Pulmonary artery endothelial cell (primary cell): ENCODE data around the gene TOR1B. TPM values are rescaled to one million over a fixed set of nuclear protein-coding genes. Genes with fewer than 3 reads are reported as not detected.
A peak's percentile ranks its signal among the peaks of the same experiment; 100 is the strongest.

Experiments used
- DNase-seq: peaks from one replicate; pipeline ENCODE4 v3.0.0-alpha.2; 2011; ENCODE audit warnings: low read depth, low spot score
- total RNA-seq: library from RNA; depleted of rRNA; stranded (reverse); fragments of >200 nt; gene quantifications from 2 replicates; pipeline ENCODE4 v1.2.3, GENCODE V29; 2014

The TOR1B gene
- total RNA-seq, 1 donor from 2014 or later = 26.4 TPM

DNA sequence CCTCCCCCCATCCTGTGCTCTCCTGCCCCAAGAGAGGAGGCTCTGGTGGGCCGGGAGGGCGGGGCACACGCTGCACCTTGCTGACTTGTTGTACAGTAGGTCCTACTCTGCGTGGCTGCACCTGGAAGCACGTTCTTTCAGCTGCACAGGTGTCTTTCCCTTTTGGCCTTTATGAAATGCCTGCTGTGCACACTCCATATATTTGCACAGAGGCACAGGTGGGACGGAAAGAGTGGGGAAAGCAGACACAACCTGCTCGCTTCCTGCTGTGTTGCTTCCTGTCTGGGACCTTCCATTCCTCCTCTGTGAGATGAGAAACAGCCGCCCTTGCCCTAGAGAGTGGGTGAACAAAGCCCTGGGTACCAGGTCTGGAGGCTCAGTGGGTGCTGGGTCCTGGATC lies 37.0 kb downstream of the TOR1B start:
- DNase-seq = no peak

GRCh38 chr9:129841071-129841470 lies 38.1 kb downstream of the TOR1B start:
- DNase-seq = no peak

DNA sequence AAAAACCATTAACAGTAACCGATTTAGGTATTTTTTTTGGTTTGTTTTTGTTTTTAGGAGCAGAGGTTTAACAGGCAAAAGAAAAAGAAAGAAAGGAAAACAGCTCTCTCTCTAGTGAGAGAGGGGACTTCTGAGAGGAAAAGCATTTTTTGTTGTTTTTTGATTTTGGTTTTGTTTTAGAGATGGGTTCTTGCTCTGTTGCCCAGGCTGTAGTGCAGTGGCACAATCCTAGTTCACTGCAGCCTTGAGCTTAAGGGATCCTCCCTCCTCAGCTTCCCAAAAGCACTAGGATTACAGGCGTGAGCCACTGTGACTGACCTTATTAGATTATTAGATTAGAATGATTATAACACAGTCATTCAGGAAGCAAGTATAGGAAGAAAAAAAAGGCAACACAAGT lies 42.4 kb downstream of the TOR1B start:
- no peak for DNase-seq

- no peak for DNase-seq
These were observed 45.9 kb downstream of the TOR1B start for GRCh38 chr9:129848712-129849441.

GRCh38 chr9:129849901-129850300 lies 46.9 kb downstream of the TOR1B start:
- peak; percentile 27 for DNase-seq

GRCh38 chr9:129850821-129851550 lies 48.0 kb downstream of the TOR1B start:
- no peak for DNase-seq

- DNase-seq = no peak
These were observed 48.8 kb downstream of the TOR1B start for GRCh38 chr9:129851821-129852220.

- no peak for DNase-seq
These were observed 49.6 kb downstream of the TOR1B start for GRCh38 chr9:129852579-129852978.

- no peak for DNase-seq
These were observed 50.6 kb downstream of the TOR1B start for GRCh38 chr9:129853614-129854013.

DNA sequence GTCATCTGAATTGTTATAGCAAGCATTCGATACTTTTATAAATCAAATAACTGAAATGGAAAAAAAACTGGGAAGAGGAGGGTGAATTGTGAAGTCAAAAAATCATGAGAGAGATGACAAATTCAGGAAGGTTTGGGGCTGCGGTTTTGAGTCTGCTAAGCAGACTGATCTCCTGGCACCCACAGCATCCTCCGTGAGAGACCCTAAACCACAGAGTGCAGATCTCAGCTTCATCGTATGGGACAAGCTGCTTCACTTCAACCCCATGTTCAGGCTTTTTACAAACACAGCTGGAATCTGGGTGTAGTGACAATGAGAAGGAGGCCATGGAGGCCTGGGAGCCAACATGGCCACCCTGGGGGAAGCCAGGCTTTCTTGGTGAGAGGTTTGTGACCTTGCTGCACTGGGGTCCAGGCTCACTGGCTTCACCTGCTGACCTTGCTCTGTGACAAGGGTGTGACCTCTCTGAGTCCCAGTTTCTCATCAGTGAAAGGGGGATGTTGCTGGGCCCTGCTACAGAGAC lies 51.7 kb downstream of the TOR1B start:
- DNase-seq = no peak

DNA sequence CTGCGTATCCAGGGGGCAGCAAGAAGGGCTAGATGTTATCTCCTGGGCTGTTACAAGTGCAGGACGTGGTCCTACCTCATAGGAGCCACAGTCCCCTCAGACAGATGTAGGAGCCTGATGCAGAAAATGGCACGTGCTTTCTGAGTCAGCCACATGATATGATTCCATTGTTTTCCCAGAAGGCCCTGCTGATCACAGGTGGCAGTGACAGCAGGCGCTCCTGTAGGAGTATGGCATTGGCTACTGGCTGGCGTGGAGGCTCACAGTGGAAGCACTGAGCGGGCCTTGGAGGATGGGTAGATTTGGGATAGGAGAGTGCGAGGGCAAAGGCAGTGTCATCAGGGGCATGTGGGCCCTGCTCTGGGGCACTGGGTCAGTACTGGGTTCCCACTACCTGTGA lies 54.2 kb downstream of the TOR1B start:
- DNase-seq = no peak

DNA sequence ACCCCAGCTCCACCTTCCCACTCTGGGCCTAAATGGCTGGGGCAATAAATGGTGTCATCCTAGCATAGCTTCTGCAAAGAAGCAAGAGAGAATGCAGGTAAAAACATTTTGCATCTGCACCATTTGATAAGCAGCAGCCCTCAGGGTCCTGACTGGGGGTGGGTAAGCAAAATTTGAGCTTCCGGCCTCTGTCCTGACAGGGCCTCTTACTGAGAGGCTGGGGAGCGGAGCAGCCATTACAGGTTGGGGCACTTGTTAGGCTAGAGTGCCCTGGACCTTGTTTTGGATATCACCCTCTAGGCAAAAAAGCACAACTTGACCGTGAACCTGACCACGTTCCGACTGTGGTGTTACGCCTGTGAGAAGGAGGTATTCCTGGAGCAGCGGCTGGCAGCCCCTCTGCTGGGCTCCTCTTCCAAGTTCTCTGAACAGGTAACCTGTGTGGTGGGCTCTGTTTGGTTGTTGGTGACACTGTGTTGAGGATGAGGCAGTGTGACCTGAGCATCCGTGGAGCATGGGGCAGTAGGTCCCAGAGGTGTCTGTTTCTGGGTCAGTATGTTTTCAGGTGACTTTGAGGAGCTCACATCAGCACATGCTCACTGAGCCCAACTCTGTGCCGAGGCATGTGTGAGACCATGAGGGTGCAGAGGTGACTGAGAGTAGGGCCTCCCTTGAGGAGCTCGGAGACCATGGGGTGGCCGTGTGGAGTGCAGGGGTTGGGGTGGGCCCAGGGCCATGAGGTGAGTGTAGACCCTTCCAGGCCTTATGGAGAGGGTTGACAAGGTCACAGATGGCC lies 55.4 kb downstream of the TOR1B start:
- no peak for DNase-seq

Other genes with a start within 250 kb of the TOR1B start
- not detected in 2 replicates for gene C9orf50, start 182.1 kb upstream of the TOR1B start, total RNA-seq
- 44.4 and 44.7 TPM in 2 replicates for gene NTMT1, start 177.0 kb upstream of the TOR1B start, total RNA-seq
- 15.4 and 19.6 TPM in 2 replicates for gene ASB6, start 161.0 kb upstream of the TOR1B start, total RNA-seq
- not detected in 2 replicates for gene PRRX2, start 137.5 kb upstream of the TOR1B start, total RNA-seq
- 0.18 TPM in 1 of 2 replicates, not detected in the other for gene PTGES, start 50.1 kb upstream of the TOR1B start, total RNA-seq
- 32.6 and 39.3 TPM in 2 replicates for gene TOR1A, start 21.0 kb downstream of the TOR1B start, total RNA-seq
- gene C9orf78, start 32.1 kb downstream of the TOR1B start, total RNA-seq = 42.3 and 49.8 TPM in 2 replicates
- 7.5 and 9.0 TPM in 2 replicates for gene USP20, start 32.3 kb downstream of the TOR1B start, total RNA-seq
- 29.7 and 36.5 TPM in 2 replicates for gene FNBP1, start 240.0 kb downstream of the TOR1B start, total RNA-seq